CD14-positive monocyte (primary cell): ENCODE measurements around the gene OR10K2. TPM values are rescaled to one million over a fixed set of nuclear protein-coding genes. Genes with fewer than 3 reads are reported as not detected.

Experiments
- DNase-seq, 3 donors: peaks; one replicate each; pipeline ENCODE4 v3.0.0-alpha.2; 2011 to 2022
- H2AFZ ChIP-seq: 2 replicates; pipeline ENCODE4 v1.6.0; 2012; ENCODE audit warnings: mild to moderate bottlenecking, low read depth, low read length, inconsistent platforms; ENCODE audit not compliant: insufficient read depth, poor library complexity, severe bottlenecking
- H3K27ac ChIP-seq, 2 donors: 1 replicate in 1 of 2; 2 replicates in 1 of 2; pipeline ENCODE4 v1.5.1; 2012 to 2013; ENCODE audit warnings: low read length in 2 of 2, control low read depth in 1 of 2, inconsistent platforms in 1 of 2, low read depth in 1 of 2, mild to moderate bottlenecking in 1 of 2
- H3K27me3 ChIP-seq, 2 donors: one replicate each; pipeline versions ENCODE4 v1.6.0 to v1.6.1; 2011 to 2013; ENCODE audit warnings: low read length in 2 of 2; ENCODE audit not compliant: control insufficient read depth in 2 of 2, insufficient read depth in 2 of 2
- H3K36me3 ChIP-seq, 2 donors: replicated peaks in 1 of 2; 1 replicate in 1 of 2; 2 replicates in 1 of 2; pipeline versions ENCODE4 v1.5.1 to v1.6.1; 2012 to 2013; ENCODE audit warnings: low read length in 2 of 2, control low read depth in 1 of 2, inconsistent platforms in 1 of 2, mild to moderate bottlenecking in 1 of 2; ENCODE audit not compliant: insufficient read depth in 2 of 2, control insufficient read depth in 1 of 2
- H3K4me1 ChIP-seq, 2 donors: 1 replicate in 1 of 2; 2 replicates in 1 of 2; pipeline versions ENCODE4 v1.5.1 to v1.6.1; 2012 to 2013; ENCODE audit warnings: low read length in 2 of 2, control low read depth in 1 of 2, inconsistent platforms in 1 of 2, mild to moderate bottlenecking in 1 of 2, moderate library complexity in 1 of 2; ENCODE audit not compliant: insufficient read depth in 2 of 2, control insufficient read depth in 1 of 2
- H3K4me2 ChIP-seq: replicated peaks from 2 replicates; pipeline ENCODE3; 2012; ENCODE audit warnings: low read length, moderate library complexity, mild to moderate bottlenecking; ENCODE audit not compliant: poor library complexity, severe bottlenecking; ENCODE audit errors: extremely low read depth
- H3K4me3 ChIP-seq, 3 experiments: fragments of 200-600 bp in 1 of 3; sonication (generic) in 1 of 3; replicated peaks in 1 of 3; 1 replicate in 2 of 3; 2 replicates in 1 of 3; pipeline ENCODE4 v1.5.1; 2011 to 2013; ENCODE audit warnings: low read length in 3 of 3, mild to moderate bottlenecking in 3 of 3, control low read depth in 2 of 3, low read depth in 2 of 3, inconsistent platforms in 1 of 3, moderate library complexity in 1 of 3
- H3K79me2 ChIP-seq: 2 replicates; pipeline ENCODE4 v1.6.0; 2012; ENCODE audit warnings: mild to moderate bottlenecking, control low read depth, inconsistent platforms, low read length, moderate library complexity; ENCODE audit not compliant: insufficient read depth
- H3K9ac ChIP-seq: 2 replicates; pipeline ENCODE4 v1.6.0; 2017; ENCODE audit warnings: low read length, mild to moderate bottlenecking; ENCODE audit not compliant: insufficient read depth, poor library complexity, severe bottlenecking
- H3K9me3 ChIP-seq, 2 donors: replicated peaks in 1 of 2; 1 replicate in 1 of 2; 2 replicates in 1 of 2; pipeline versions ENCODE4 v1.5.1 to v1.6.1; 2012 to 2013; ENCODE audit warnings: low read length in 2 of 2, control low read depth in 1 of 2; ENCODE audit not compliant: control insufficient read depth in 1 of 2, insufficient read depth in 1 of 2
- H4K20me1 ChIP-seq: 2 replicates; pipeline ENCODE4 v1.6.0; 2012; ENCODE audit warnings: mild to moderate bottlenecking, low read length, control low read depth, moderate library complexity; ENCODE audit not compliant: insufficient read depth
- H3K27ac Mint-ChIP-seq, 7 donors: one replicate each; pipeline ENCODE4 v1.8.0; 2020; ENCODE audit warnings: mild to moderate bottlenecking in 7 of 7, mixed read lengths in 7 of 7, moderate library complexity in 6 of 7, inconsistent platforms in 2 of 7
- H3K27me3 Mint-ChIP-seq, 3 donors: one replicate each; pipeline ENCODE4 v1.8.0; 2021 to 2022; ENCODE audit warnings: low read depth in 3 of 3, mild to moderate bottlenecking in 3 of 3, mixed read lengths in 3 of 3, moderate library complexity in 3 of 3, inconsistent platforms in 1 of 3
- H3K36me3 Mint-ChIP-seq, 2 donors: one replicate each; pipeline ENCODE4 v1.8.0; 2020; ENCODE audit warnings: mixed read lengths in 2 of 2, inconsistent platforms in 1 of 2, mild to moderate bottlenecking in 1 of 2
- H3K4me1 Mint-ChIP-seq: one replicate; pipeline ENCODE4 v1.8.0; 2020; ENCODE audit warnings: mild to moderate bottlenecking, mixed read lengths
- H3K4me3 Mint-ChIP-seq, 2 donors: one replicate each; pipeline ENCODE4 v1.8.0; 2020; ENCODE audit warnings: mild to moderate bottlenecking in 2 of 2, mixed read lengths in 2 of 2, moderate library complexity in 1 of 2
- H3K9me3 Mint-ChIP-seq, 7 donors: one replicate each; pipeline ENCODE4 v1.8.0; 2020 to 2022; ENCODE audit warnings: mixed read lengths in 7 of 7, mild to moderate bottlenecking in 6 of 7, moderate library complexity in 6 of 7, inconsistent platforms in 2 of 7
- CTCF ChIP-seq: fragments of 200-600 bp; IDR thresholded peaks from one replicate; pipeline ENCODE4 v1.8.0; 2022; ENCODE audit warnings: antibody characterized with exemption, mild to moderate bottlenecking
- WGBS: methylation state at CpG from one replicate; pipeline ENCODE4 v1.1.5; 2013; ENCODE audit warnings: missing lambda C conversion rate; ENCODE audit not compliant: insufficient coverage; 5-methylcytosine and 5-hydroxymethylcytosine counted together
- intact Hi-C, 2 donors: fragments of 100-400 bp; cut with micrococcal nuclease; formaldehyde crosslinking; loops; one replicate each; pipeline versions ENCODE4 v1.15.0 to v1.15.1; 2023
- polyA plus RNA-seq, 3 donors: library from polyadenylated mRNA; depleted of rRNA in 1 of 3; unstranded in 2 of 3; stranded (reverse) in 1 of 3; fragments of 300-500 nt in 2 of 3; fragments of >200 nt in 1 of 3; fragmentation: Illumina TruSeq in 2 of 3; gene quantifications; 1 replicate in 2 of 3; 2 replicates in 1 of 3; pipeline ENCODE4 v1.2.3, GENCODE V29; 2012 to 2021

OR10K2 gene
- polyA plus RNA-seq, 3 donors: not detected

- no peaks in the 10 kb centered on the region for H3K4me1 Mint-ChIP-seq
- no CpG with 5 or more reads among the region's 5 CpGs for WGBS
- peaks cover 0 to 7% (median 3%) of the 10 kb centered on the region in 3 donors for H3K27me3 Mint-ChIP-seq
- no peak overlapping the region for H3K9ac ChIP-seq
- intact Hi-C loops: no loop called here
- H3K27me3 ChIP-seq: no peaks in the 10 kb centered on the region
- H3K27ac Mint-ChIP-seq: no peak overlapping the region
- H3K9me3 Mint-ChIP-seq: peaks cover 0 to 2% (median 0%) of the 10 kb centered on the region in 7 donors
- H3K27ac ChIP-seq: no peak overlapping the region
- H3K9me3 ChIP-seq: no peaks in the 10 kb centered on the region
- no peak overlapping the region for H2AFZ ChIP-seq
- no peaks in the 10 kb centered on the region for H3K36me3 Mint-ChIP-seq
- no peak overlapping the region for H3K4me3 ChIP-seq
- no peaks in the 10 kb centered on the region for H3K36me3 ChIP-seq
- H4K20me1 ChIP-seq: no peaks in the 10 kb centered on the region
- H3K79me2 ChIP-seq: no peaks in the 10 kb centered on the region
- H3K4me2 ChIP-seq: no peak overlapping the region
- DNase-seq: no peak
- no peaks in the 10 kb centered on the region for H3K4me1 ChIP-seq
- no peak for TF ChIP-seq CTCF
- no peak overlapping the region for H3K4me3 Mint-ChIP-seq
Measured at GRCh38 chr1:158407092-158407491, 18.9 kb downstream of the OR10K2 start.

DNA sequence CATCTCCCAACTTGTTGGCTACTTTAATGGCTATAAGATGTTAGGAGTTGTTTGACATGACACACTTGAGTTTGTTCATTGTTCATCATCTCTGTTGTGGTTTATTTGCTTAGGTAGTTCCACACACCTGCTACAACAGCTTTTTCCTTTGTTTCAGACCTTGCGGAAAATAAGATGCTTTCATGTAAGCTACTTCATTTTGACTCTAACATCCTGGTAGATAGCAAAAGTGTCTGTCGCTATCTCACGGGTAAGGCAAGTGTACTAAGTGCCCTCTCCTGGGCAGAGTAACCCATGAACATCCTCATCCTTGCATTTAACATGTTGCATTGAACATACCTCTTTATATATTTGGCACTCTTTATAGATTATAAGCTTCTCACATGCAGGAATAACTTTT lies 25.2 kb downstream of the OR10K2 start:
- H3K4me3 ChIP-seq: no peak overlapping the region
- intact Hi-C loops: no loop called here
- 100% methylated on average over 3 of the region's 3 CpGs for WGBS
- no peak overlapping the region for H3K27ac ChIP-seq
- H3K4me3 Mint-ChIP-seq: no peak overlapping the region
- no peak overlapping the region for H3K4me2 ChIP-seq
- no peaks in the 10 kb centered on the region for H4K20me1 ChIP-seq
- H3K27ac Mint-ChIP-seq: no peak overlapping the region
- no peaks in the 10 kb centered on the region for H3K4me1 ChIP-seq
- no peaks in the 10 kb centered on the region for H3K36me3 ChIP-seq
- peaks cover 0 to 3% (median 0%) of the 10 kb centered on the region in 7 donors for H3K9me3 Mint-ChIP-seq
- H2AFZ ChIP-seq: no peak overlapping the region
- H3K9me3 ChIP-seq: no peaks in the 10 kb centered on the region
- no peaks in the 10 kb centered on the region for H3K79me2 ChIP-seq
- peaks cover 0 to 2% of the 10 kb centered on the region in 2 donors for H3K27me3 ChIP-seq
- no peak overlapping the region for H3K9ac ChIP-seq
- no peaks in the 10 kb centered on the region for H3K36me3 Mint-ChIP-seq
- peaks cover 0 to 1% (median 0%) of the 10 kb centered on the region in 3 donors for H3K27me3 Mint-ChIP-seq
- H3K4me1 Mint-ChIP-seq: peaks cover 5% of the 10 kb centered on the region
- no peak for TF ChIP-seq CTCF
- no peak for DNase-seq
